ENCODE data around the gene HADH. TPM values are rescaled to one million over a fixed set of nuclear protein-coding genes. Genes with fewer than 3 reads are reported as not detected.
A peak's percentile ranks its signal among the peaks of the same experiment; 100 is the strongest.
"Not testable (repeated sequence)": the region's sequence is repeated elsewhere in the genome, so short reads cannot be mapped to it uniquely, and the experiment has no call there.

HADH gene
- total RNA-seq, 1 experiment from 2014 or later: 13.0 TPM

DNA sequence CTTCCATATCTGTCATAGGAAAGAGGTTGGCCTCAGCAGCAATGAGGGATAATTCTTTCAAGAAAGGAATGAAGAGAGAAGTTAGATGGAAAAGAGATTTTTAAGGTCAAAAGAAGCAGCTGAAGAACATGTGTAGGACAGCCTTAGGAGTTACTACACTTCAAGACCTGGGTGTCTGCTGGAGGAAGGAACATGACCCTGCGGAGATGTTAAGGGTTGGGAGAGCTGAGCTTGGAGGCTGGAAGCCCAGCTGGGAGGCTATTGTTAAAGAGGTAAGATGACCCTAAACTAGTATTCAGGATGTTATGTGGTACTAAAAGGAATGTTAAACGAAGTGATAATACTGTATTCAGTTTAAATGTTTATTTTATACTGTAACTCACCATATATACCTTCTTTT lies 15.0 kb downstream of the HADH start:
- Histone ChIP-seq H3K4me1 (replicated peaks) (no peaks in the 10 kb centered on the region), H3K36me3 (no peaks in the 10 kb centered on the region; the same call in 1 of the 2 replicates), H3K4me3 (no peak overlapping the region), H3K27ac (no peak overlapping the region), H3K9me3 (replicated peaks) (no peaks in the 10 kb centered on the region), H3K27me3 (replicated peaks) (no peaks in the 10 kb centered on the region)
- no peak for DNase-seq (ENCODE audit: low read depth in 1 of 2, low spot score in 2 of 2)

DNA sequence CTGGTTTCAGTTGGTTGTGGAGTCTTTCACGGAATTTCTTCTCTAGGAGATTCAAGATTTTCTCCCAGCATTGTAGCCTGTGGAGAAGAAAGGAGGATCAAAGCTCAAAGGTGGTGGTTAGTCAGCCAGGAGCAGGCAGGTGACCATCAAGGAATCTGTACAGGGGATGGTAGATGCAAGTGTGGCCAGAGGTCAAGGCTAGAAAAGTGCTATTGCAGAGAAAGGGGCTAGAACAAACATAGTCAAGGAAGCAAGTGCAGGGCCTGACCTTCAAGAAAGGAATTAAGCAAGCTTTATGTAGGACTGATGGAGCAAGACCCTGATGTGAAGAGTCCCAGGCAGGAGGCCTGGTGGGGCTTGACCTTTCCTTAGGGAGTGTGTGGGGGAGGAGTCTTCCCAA lies 16.1 kb downstream of the HADH start:
- H3K36me3 ChIP-seq: peaks cover 4% of the 10 kb centered on the region
- no peaks in the 10 kb centered on the region for H3K9me3 ChIP-seq (replicated peaks)
- H3K4me3 ChIP-seq: no peak overlapping the region
- H3K27me3 ChIP-seq (replicated peaks): no peaks in the 10 kb centered on the region
- H3K4me1 ChIP-seq (replicated peaks): no peaks in the 10 kb centered on the region
- DNase-seq (ENCODE audit: low read depth in 1 of 2, low spot score in 2 of 2): no peak
- no peak overlapping the region for H3K27ac ChIP-seq

DNA sequence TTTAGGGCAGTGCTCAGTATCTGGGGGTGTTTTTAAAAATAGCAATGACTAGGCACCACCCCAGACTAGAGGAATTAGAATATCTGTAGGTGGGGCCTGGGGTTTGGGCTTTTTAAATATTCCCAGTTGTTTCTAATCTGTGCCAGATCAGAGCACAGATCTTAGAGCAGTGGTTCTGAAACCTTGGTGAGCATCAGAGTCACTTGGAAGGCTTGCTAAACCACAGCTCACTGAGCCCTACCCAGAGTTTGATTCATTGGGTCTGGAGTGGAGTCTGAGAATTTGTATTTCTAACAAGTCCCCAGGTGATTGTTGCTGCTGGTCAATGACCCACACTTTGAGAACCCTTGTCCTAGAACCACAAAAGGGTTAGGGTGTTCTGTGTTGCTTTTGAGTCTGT lies 16.7 kb downstream of the HADH start:
- H3K27me3 ChIP-seq (replicated peaks): no peaks in the 10 kb centered on the region
- H3K36me3 ChIP-seq: peaks cover 9% of the 10 kb centered on the region
- no peak overlapping the region for H3K4me3 ChIP-seq
- no peak overlapping the region for H3K27ac ChIP-seq
- H3K4me1 ChIP-seq (replicated peaks): no peaks in the 10 kb centered on the region
- no peaks in the 10 kb centered on the region for H3K9me3 ChIP-seq (replicated peaks)
- DNase-seq (ENCODE audit: low read depth in 1 of 2, low spot score in 2 of 2): no peak

DNA sequence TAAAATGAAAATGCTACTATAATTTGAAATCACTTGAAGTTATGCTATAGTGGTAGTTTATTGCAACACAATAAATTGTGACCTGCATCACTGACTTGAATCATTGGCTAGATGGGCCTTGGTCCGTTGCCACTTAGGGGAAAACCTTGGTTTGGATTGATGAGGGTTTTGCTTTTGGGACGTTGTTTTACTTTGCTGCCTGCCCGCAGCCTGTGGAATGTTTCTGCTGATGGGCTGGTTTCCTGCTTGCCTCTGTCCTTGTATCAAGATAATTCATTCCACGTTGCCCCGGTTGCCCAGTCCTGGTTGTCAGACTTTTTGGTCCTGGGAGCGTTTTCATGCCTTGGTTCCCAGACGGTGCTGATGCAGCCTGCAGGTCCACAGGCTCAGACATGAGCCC lies 18.3 kb downstream of the HADH start:
- Histone ChIP-seq H3K36me3 (peaks cover 13% of the 10 kb centered on the region), H3K27ac (no peak overlapping the region), H3K9me3 (replicated peaks) (no peaks in the 10 kb centered on the region), H3K4me1 (replicated peaks) (no peaks in the 10 kb centered on the region), H3K27me3 (replicated peaks) (no peaks in the 10 kb centered on the region), H3K4me3 (no peak overlapping the region)
- no peak for DNase-seq (ENCODE audit: low read depth in 1 of 2, low spot score in 2 of 2)

DNA sequence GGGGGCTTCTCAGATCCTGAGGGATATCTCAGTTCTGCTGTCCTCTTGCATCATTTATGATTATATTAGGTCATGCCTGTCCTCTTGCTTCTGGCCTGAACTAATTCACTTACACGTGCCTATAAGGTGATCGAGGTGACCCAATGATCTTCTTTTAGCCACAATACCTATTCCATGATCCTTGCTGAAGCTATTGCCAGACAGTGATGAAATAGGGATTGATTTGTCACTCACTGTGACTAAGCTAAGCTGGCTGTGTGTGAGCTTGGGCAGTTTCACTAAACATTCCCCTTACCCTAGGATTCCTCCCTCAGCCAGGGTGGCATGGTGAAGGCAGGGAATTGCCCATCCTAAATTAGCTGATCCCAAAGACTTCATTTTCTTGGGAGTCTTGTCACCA lies 19.0 kb downstream of the HADH start:
- Histone ChIP-seq H3K27me3 (replicated peaks) (no peaks in the 10 kb centered on the region), H3K9me3 (replicated peaks) (no peaks in the 10 kb centered on the region)

DNA sequence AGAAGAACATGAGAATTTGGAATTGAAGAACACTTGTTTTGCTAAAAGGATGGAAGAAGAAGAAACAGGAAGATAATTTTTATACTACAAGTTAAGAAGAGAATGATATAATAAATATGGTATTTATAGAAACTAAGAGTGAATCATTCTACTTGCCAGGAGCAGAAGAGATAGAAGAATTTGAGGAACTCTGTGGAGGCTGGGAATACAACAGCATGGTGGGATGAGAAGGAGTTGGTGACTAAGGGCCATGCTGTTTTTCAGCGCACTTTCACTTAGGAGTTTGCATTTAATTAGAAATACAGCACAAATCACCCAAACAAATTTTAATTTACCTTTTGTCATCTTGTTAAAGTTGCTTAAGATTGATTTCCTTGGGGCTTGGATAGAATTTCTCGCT lies 20.5 kb downstream of the HADH start:
- Histone ChIP-seq H3K27ac (no peak overlapping the region), H3K36me3 (peaks cover 25% of the 10 kb centered on the region), H3K27me3 (replicated peaks) (no peaks in the 10 kb centered on the region), H3K9me3 (replicated peaks) (no peaks in the 10 kb centered on the region), H3K4me1 (replicated peaks) (no peaks in the 10 kb centered on the region), H3K4me3 (no peak overlapping the region)
- no peak for DNase-seq (ENCODE audit: low read depth in 1 of 2, low spot score in 2 of 2)

More for the DNA sequence above, 19.0 kb downstream of the HADH start:
- no peak for DNase-seq (ENCODE audit: low read depth in 1 of 2, low spot score in 2 of 2)
- H3K36me3 ChIP-seq: peaks cover 13% of the 10 kb centered on the region
- no peak overlapping the region for H3K27ac ChIP-seq
- no peak overlapping the region for H3K4me3 ChIP-seq
- no peaks in the 10 kb centered on the region for H3K4me1 ChIP-seq (replicated peaks)

DNA sequence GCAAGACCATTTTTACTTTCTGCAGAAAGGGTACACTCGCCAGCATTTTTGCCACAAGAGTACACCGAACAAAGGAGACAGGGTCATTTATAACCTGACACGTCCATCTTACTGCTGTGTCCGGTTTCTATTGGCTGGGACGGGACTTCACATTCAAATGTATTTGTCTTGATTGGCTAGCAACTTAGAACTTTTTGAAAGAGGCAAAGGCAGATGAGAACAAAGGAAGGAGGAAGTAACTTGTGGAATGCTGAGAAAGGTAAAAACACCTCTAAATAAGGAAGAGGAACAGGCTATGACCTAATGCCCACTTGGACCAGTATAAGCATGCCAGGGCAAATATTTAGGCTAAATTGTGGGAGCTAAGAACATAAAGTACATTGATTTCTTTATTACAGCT lies 22.7 kb downstream of the HADH start:
- not testable (repeated sequence) for H3K27ac ChIP-seq; H3K4me3 ChIP-seq; H3K27me3 ChIP-seq (replicated peaks); DNase-seq (ENCODE audit: low read depth in 1 of 2, low spot score in 2 of 2); H3K9me3 ChIP-seq (replicated peaks); H3K4me1 ChIP-seq (replicated peaks)
- H3K36me3 ChIP-seq: peaks cover 35% of the 10 kb centered on the region

DNA sequence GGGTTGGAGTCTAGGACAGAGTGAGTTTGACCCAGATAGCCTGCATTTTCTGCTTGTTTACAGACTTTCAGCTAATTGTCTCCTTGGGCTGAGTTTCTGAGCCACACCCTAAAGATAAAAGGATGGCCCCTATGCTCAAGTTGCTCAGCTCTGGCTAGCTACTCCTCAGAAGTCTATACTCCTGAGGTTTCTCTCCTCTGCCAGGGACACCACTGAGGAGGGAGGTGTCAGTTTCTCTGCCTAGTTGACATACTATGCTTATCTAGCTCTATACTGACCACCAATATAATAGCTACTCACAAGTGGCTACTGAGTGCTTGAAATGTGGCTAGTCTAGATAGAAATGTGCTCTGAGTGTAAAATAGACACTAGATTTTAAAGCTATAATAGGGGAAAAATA lies 23.6 kb downstream of the HADH start:
- Histone ChIP-seq H3K27ac (no peak overlapping the region), H3K9me3 (replicated peaks) (no peaks in the 10 kb centered on the region), H3K4me1 (replicated peaks) (no peaks in the 10 kb centered on the region)

DNA sequence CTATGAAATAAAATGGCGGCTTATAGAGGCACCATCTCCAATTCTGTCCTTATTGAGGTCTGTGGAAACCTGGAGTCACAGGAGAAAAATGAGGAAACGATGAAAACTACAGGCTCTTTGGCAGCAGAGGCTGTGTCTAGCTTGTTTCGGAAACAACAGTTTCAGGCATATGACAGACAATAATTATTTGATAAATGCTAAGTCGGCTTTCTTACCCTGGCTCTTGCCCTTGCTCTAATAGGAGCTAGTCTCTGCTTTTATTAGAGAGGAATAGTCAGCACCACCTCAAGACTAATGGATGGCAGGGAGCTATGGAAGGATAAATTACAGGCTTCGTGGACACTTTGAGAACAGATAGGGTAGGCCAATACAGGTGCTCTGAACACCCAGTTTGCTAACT lies 24.3 kb downstream of the HADH start:
- Histone ChIP-seq H3K4me1 (replicated peaks) (no peaks in the 10 kb centered on the region), H3K4me3 (no peak overlapping the region), H3K9me3 (replicated peaks) (no peaks in the 10 kb centered on the region), H3K36me3 (peaks cover 35% of the 10 kb centered on the region), H3K27me3 (replicated peaks) (no peaks in the 10 kb centered on the region), H3K27ac (no peak overlapping the region)
- no peak for DNase-seq (ENCODE audit: low read depth in 1 of 2, low spot score in 2 of 2)

More for the DNA sequence above, 23.6 kb downstream of the HADH start:
- DNase-seq (ENCODE audit: low read depth in 1 of 2, low spot score in 2 of 2): no peak
- Histone ChIP-seq H3K4me3 (no peak overlapping the region), H3K36me3 (peaks cover 35% of the 10 kb centered on the region), H3K27me3 (replicated peaks) (no peaks in the 10 kb centered on the region)

DNA sequence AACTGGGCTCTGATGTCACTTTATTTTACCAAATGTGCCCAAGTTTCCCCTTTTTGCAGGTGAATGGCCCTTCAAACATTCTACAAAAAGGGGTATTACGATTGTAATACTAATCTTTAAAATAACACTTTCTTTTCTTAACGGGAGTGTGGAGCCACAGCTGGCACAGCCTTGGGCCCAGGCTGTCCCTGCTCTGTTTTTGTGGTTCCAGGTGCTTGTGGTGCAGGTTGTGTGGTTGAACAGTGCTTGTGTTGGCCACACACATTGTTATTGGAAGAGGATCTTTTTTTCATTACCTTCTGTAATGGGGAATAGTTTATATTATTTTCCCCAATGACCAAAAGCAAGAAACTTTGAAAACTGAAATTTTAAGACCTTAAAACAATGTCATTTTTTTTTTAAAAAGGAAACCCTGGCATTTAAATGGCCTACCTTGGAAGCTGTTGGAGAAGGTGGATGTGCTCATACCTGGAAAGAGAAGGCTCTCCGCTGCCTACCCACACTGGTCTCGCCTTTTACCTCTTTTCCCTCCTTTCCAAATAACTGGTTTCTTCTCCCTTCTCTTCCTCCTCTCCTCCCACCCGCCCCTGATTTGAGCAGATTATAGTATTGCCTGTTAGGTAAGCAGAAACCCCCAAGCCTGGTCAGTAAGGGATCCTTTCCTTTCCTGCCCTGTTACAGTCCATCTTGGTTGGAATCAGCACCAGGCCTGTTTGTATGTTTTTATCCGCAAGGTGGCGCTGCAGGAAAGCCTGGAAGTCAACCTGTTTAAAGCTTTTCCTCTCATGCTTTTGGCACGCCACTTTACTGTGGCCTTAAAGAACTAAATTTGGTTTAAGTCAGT lies 28.6 kb downstream of the HADH start:
- no peaks in the 10 kb centered on the region for H3K4me1 ChIP-seq (replicated peaks)
- H3K9me3 ChIP-seq (replicated peaks): no peaks in the 10 kb centered on the region
- no peak overlapping the region for H3K4me3 ChIP-seq
- H3K27ac ChIP-seq: no peak overlapping the region
- no peaks in the 10 kb centered on the region for H3K27me3 ChIP-seq (replicated peaks)
- peaks cover 42% of the 10 kb centered on the region for H3K36me3 ChIP-seq
- peak; percentile 53 to 77 for DNase-seq (ENCODE audit: low read depth in 1 of 2, low spot score in 2 of 2)

DNA sequence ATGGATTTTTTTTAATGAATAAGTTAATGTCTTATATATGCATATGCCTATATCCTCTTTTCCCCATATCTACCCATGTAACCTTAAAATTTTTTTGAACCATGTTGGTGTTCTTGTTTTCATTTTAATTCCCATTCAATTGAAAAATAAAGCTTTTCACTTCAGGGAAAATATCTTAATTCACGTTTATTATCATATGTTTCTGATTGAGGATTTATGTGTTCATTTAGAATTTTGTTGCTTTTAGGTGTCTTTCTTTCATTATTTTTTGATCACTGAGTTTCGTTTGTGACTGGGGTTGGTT lies 29.1 kb downstream of the HADH start:
- Histone ChIP-seq H3K4me1 (replicated peaks) (no peaks in the 10 kb centered on the region), H3K27me3 (replicated peaks) (no peaks in the 10 kb centered on the region), H3K9me3 (replicated peaks) (no peaks in the 10 kb centered on the region), H3K27ac (no peak overlapping the region), H3K4me3 (no peak overlapping the region), H3K36me3 (peaks cover 47% of the 10 kb centered on the region)
- DNase-seq (ENCODE audit: low read depth in 1 of 2, low spot score in 2 of 2): no peak

DNA sequence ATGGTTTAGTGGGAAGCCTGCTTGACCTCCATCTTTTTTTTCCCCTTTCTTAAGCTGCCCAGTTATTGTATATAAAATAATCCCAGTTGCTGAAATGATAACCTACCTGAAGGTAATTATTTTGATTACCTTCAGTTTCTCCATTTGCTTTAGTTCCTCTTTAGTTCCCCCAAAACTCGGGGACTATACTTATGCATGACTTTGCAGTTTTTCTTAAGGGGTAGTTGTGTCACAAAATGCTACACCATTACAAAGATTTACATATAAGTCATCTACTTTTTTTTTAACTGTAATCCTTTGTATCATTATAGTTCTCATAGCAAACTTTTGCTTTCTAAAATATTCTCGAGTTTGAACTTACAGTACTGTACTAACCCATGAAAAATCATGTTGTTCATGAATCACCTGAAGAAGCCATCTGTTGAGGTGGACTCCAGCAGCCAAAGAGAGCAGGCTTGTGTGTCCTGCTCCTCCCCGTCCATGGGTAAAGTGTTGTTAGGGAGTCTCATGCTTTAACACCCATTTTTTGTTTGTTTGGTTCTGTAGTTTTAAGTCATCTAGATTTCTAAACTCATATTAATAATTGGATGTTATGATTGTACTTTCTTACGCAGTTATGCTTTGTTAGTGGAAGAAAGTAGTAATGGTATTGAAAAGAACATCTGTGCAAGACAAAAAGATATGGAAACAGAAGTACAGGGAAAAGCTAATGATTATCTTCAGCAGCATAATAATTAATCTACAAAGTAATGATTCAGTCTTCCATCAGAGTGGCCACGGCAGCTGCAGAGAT lies 34.6 kb downstream of the HADH start:
- no peaks in the 10 kb centered on the region for H3K4me1 ChIP-seq (replicated peaks)
- no peaks in the 10 kb centered on the region for H3K27me3 ChIP-seq (replicated peaks)
- no peak overlapping the region for H3K4me3 ChIP-seq
- no peak overlapping the region for H3K27ac ChIP-seq
- no peaks in the 10 kb centered on the region for H3K9me3 ChIP-seq (replicated peaks)
- H3K36me3 ChIP-seq: peaks cover 51% of the 10 kb centered on the region
- DNase-seq (ENCODE audit: low read depth in 1 of 2, low spot score in 2 of 2): no peak

DNA sequence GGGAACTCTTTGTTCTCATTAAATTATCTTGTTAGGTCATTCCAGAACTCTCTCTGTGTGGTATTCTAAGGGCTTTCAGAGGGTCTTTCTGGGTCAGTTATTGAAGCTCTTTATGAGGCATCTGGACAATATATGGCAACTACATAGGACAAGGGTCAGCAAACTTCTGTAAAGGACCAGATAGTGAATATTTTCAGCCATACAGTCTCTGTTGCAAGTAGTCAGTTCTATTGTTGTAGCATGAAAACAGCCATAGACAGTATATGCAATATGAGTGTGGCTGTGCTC lies 35.1 kb downstream of the HADH start:
- no peak for DNase-seq (ENCODE audit: low read depth in 1 of 2, low spot score in 2 of 2)
- H3K36me3 ChIP-seq: peaks cover 51% of the 10 kb centered on the region

DNA sequence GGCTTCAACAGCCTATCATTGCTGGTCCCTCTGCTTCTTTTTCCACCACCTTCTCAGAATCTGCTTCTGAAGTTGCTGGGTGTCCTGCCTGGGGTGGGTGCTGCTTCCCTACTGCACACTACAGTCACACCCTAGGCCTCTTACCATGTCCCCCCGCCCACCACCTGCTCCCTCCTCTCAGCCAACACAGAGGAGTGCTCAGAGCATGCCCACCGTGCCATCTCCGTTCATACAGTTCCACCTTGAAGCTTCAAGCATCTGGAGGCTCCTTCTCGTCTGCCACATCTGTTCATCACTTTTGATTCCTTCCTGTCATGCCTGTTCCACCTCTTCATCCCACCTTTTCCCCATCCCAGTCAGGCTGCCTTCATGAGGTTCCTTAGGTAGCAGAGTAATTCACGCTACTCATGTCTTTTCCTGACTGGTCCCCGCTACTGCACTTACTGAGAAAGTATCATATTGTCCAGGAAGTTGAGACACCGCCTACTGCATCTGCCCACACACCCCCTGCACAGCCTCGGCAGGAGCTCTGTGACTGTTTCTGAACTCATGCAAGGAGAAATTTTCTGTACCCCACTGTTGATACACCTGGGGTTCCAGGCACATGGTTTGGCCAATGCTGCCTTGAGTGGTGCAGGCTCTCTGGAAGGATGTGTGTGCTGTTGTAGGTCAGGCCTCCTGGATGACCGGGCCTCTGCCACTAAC lies 39.5 kb downstream of the HADH start:
- no peak for DNase-seq (ENCODE audit: low read depth in 1 of 2, low spot score in 2 of 2)
- no peak overlapping the region for H3K4me3 ChIP-seq
- H3K27ac ChIP-seq: no peak overlapping the region
- no peaks in the 10 kb centered on the region for H3K9me3 ChIP-seq (replicated peaks)
- peaks cover 52% of the 10 kb centered on the region for H3K36me3 ChIP-seq
- H3K4me1 ChIP-seq (replicated peaks): no peaks in the 10 kb centered on the region; the same call in 1 of the 2 replicates
- H3K27me3 ChIP-seq (replicated peaks): no peaks in the 10 kb centered on the region

More for the DNA sequence above, 35.1 kb downstream of the HADH start:
- Histone ChIP-seq H3K9me3 (replicated peaks) (no peaks in the 10 kb centered on the region), H3K27me3 (replicated peaks) (no peaks in the 10 kb centered on the region), H3K4me1 (replicated peaks) (no peaks in the 10 kb centered on the region), H3K4me3 (no peak overlapping the region), H3K27ac (no peak overlapping the region)

Data from SJSA1 (cell line).